GM21447 (cell line): ENCODE measurements around the gene KRTCAP2.
"Not testable (repeated sequence)": the region's sequence is repeated elsewhere in the genome, so short reads cannot be mapped to it uniquely, and the experiment has no call there.

Experiments
- ATAC-seq: cut with Tn5 transposase; IDR thresholded peaks from one replicate; pipeline ENCODE4 v1.9.1; 2021; ENCODE audit not compliant: unreplicated experiment

The KRTCAP2 gene

DNA sequence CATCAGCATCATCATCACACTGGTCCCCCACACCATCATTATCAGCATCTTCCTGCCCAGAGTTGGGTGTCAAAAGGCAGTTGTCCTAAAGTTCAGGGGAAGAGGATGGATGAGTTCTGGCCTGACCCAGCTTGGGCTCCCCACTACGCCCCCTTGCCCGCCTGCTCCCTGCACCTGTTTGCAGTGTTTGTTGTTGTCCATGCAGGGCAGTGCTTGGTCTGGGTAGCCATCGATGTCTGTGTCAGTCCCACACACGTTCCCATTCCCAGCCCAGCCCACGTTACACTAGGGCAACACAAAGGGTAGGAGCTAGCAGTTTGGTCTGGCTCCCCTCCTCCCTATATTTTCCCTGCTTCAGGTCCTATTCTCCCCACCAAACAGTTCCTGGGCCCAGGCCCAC lies 27.8 kb upstream of the KRTCAP2 start:
- no peak for ATAC-seq

- no peak for ATAC-seq
Measured at GRCh38 chr1:155199792-155200191, 26.7 kb upstream of the KRTCAP2 start.

DNA sequence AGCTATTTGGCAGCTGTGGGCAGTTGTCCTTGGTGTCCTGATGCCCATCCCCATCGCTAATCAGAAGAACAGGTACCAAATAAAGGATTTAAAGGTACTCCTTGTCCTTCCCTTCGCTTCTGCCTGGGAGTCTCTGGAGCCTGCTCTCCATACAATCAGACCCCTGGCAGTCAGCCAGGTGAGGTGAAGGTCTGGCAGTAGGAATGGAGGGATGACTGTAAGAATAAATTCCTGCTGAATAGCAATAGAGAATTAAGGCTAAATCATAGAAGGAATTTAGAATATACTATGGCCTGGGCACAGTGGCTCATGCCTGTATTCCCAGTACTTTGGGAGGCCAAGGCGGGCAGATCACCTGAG lies 25.4 kb upstream of the KRTCAP2 start:
- no peak for ATAC-seq

DNA sequence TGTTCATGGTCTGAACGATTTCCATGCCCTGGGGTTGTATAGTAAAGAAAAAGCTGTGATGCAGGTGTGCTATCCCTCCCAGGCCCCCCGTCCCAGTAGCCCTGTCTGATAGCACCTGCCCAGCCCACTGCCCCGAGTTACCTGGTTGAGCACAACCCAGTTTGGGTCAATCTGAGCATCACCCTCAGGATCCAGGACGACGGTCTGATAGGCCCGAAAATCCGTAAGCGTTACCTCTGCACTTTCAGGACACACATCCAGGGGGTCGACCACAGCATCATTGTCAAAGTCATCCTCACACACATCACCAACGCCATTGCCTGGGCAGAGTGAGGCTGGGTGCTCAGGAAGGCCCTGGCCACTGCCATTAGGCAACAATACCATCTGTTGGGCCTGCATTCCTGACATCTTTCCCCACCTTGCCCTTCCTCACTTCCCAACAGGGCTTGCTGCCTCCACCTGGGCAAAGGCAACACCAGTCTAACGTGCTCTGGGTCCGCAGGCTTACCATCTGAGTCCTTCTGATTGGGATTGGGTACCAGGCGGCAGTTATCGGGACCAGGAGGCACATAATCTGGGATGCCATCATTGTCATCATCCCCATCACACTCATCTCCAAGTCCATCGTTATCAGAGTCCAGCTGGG lies 24.9 kb upstream of the KRTCAP2 start:
- no peak for ATAC-seq

GRCh38 chr1:155196893-155197638 lies 24.0 kb upstream of the KRTCAP2 start:
- ATAC-seq = no peak

GRCh38 chr1:155196103-155196892 lies 23.2 kb upstream of the KRTCAP2 start:
- no peak for ATAC-seq

- ATAC-seq = no peak
Measured at GRCh38 chr1:155195201-155196102, 22.3 kb upstream of the KRTCAP2 start.

GRCh38 chr1:155193991-155194240 lies 20.8 kb upstream of the KRTCAP2 start:
- not testable (repeated sequence) for ATAC-seq

DNA sequence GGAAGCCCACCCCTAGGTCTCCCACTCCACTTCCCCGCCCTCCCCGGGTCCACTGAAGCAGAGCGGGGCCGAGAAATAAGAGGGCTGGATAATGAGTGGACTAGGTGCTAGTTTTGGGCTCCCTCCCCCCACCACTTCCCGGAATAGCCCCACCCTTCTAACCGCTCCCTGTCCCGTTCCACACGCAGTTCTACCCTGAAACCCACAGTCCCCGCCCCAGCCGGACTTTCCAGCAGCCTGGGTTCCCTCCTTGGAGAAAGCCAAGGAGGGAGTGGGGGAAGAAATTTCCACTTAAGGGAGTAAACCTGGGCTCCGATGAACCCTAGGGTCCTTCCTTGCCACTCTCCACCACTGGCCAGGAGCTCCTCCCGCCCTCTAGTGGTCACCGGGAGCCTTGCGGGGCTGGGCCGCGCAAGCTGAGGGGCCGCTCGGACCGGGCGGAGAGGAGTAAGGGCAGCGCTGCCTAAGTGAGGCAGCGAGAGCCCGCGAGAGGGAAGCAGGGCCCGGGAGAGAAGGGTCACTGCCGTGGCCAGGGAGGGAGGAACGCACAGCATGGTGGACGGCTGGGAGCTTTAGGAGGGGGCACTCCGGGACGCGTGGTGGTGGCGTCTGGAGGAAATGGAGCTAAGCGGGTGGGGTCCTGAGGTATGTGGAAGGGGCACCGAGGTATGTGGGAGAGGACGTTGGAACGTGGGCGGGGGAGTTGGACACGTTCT lies 20.3 kb upstream of the KRTCAP2 start:
- ATAC-seq = peak; percentile 62

DNA sequence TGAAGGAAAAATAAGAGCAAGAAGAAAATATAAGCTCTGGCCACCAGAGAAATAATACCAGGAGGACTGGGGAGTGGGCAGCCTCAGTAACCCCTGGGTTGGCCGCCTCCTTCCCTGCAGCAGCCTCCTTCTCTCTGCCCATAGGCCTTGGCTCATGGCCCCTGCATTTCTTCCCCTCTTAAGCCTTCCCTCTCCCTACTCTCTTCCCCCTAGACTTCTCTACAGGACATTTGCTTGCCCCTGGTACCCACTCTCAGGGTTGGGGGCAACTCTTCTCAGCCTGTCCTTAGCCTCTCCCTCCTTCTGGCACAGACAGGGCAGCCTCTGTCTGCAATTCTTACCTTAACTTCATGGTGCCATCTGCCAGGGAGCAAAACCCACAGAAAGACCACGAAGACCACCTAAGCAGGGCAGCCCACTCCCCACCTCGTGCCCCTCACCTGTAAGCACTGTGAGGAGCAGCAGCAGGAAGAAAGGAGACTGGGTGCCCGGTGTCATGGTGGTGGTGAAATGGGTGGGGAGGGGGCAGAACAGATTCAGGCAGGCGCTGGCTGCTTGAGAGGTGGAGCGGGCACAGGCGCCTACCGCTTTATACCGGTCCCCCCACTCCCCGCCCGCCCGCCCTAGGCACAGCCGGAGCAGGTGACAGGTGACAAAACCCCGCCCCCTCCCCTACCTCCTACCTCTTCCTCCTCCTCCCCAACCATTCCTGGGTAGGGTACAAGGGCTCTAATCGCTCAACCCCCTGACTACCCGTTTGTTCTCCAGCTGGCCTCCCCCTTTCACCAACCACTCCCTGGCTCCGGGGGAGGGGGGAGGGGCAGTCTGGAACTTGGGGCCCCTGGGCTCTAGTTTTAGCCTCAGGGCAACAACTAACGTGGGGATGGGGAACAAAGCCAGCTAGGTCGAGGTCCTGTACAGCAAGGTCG lies 19.5 kb upstream of the KRTCAP2 start:
- ATAC-seq = no peak

- ATAC-seq = no peak
Measured at GRCh38 chr1:155191904-155192303, 18.8 kb upstream of the KRTCAP2 start.

DNA sequence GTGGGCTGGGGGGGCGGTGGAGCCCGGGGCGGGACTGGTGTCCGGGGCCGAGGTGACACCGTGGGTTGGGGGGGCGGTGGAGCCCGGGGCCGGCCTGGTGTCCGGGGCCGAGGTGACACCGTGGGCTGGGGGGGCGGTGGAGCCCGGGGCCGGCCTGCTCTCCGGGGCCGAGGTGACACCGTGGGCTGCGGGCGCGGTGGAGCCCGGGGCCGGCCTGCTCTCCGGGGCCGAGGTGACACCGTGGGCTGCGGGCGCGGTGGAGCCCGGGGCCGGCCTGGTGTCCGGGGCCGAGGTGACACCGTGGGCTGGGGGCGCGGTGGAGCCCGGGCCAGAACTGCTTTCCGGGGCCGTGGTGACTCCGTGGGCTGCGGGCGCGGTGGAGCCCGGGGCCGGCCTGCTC lies 16.8 kb upstream of the KRTCAP2 start:
- ATAC-seq = not testable (repeated sequence)

DNA sequence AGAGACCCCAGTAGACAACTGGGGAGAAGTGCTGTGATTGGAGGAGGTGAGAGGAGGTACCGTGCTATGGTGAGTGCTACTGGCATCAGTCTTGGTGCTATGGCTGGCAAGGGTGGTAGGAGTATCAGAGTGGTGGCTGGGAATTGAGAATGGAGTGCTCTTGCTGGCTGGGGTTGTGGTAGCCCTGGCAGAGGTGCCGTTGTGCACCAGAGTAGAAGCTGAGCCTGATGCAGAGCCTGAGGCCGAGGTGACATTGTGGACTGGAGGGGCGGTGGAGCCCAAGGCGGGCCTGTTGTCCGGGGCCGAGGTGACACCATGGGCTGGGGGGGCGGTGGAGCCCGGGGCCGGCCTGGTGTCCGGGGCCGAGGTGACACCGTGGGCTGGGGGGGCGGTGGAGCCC lies 15.2 kb upstream of the KRTCAP2 start:
- no peak for ATAC-seq

DNA sequence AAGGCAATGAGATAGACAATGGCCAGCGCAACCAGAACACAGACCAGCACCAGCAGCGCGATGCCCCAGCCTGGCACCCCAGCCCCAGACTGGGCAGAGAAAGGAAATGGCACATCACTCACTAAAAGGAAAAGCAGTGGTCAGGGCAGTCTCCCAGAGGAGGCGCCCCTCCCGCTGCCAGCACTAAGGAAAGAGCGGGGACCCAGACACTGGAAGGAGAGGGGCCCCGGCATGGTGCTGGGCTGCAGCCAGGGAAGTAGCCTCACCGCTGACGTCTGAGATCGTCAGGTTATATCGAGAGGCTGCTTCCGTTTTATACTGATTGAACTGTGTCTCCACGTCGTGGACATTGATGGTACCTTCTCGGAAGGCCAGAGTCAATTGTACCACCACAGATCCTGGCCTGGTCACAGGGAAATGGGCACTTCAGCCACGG lies 14.4 kb upstream of the KRTCAP2 start:
- ATAC-seq = no peak

- ATAC-seq = no peak
Measured at GRCh38 chr1:155186794-155187455, 13.8 kb upstream of the KRTCAP2 start.

- no peak for ATAC-seq
Measured at GRCh38 chr1:155186067-155186793, 13.1 kb upstream of the KRTCAP2 start.

DNA sequence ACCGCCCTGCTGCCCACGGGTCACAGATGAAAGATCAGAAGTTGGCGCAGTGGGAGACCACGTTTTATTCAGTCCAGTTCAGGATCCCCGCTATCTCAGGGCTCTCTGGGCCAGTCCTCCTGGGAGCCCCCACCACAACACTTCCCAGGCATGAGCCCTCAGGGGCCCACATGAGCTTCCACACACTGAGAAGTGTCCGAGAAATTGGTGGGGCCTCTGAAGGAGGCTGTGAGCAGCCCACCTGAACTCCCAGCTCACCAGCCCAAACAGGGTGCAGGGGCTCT lies 12.6 kb upstream of the KRTCAP2 start:
- ATAC-seq = no peak
